ENCODE data around the gene NUP93. TPM values are rescaled to one million over a fixed set of nuclear protein-coding genes. Genes with fewer than 3 reads are reported as not detected.

The NUP93 gene
- polyA plus RNA-seq, 1 experiment, result 61.2 TPM

DNA sequence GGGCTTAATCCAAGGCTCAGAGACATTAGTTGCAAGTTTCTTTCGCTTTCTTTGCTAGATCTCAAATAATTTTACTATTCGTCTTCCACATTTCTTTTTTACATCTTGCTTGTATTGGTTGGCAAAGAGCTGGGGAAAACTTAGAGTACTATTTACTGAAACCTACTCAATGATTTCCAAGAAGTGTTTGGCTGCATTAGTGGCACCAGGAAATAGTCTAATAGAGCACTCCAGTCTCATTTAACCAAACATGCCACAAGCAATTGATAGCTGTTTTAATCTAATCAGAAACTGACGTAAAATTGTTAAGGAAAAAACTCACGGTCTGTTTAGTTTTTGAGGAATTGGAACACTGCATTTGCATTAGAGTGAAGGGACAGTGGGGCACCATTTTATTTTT is 29.0 kb downstream of the NUP93 start:
- no peak for DNase-seq (ENCODE audit: low read depth)
- Histone ChIP-seq H3K4me3 (ENCODE audit: low read depth, low read length) (no peak overlapping the region), H3K36me3 (ENCODE audit: control insufficient read depth, insufficient read depth, low read length) (peaks cover 2% of the 10 kb centered on the region; the same call in 1 of the 2 replicates), H3K27me3 (ENCODE audit: control insufficient read depth, insufficient read depth, low read length) (no peaks in the 10 kb centered on the region)
- TF ChIP-seq, protein P1, sequence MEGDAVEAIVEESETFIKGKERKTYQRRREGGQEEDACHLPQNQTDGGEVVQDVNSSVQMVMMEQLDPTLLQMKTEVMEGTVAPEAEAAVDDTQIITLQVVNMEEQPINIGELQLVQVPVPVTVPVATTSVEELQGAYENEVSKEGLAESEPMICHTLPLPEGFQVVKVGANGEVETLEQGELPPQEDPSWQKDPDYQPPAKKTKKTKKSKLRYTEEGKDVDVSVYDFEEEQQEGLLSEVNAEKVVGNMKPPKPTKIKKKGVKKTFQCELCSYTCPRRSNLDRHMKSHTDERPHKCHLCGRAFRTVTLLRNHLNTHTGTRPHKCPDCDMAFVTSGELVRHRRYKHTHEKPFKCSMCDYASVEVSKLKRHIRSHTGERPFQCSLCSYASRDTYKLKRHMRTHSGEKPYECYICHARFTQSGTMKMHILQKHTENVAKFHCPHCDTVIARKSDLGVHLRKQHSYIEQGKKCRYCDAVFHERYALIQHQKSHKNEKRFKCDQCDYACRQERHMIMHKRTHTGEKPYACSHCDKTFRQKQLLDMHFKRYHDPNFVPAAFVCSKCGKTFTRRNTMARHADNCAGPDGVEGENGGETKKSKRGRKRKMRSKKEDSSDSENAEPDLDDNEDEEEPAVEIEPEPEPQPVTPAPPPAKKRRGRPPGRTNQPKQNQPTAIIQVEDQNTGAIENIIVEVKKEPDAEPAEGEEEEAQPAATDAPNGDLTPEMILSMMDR (IDR thresholded peaks at IDR 0.05; ENCODE audit: insufficient read depth, low read depth, low read length), result no peak
- CTCF ChIA-PET, result no interaction called here
- POLR2A ChIA-PET, result no interaction called here

DNA sequence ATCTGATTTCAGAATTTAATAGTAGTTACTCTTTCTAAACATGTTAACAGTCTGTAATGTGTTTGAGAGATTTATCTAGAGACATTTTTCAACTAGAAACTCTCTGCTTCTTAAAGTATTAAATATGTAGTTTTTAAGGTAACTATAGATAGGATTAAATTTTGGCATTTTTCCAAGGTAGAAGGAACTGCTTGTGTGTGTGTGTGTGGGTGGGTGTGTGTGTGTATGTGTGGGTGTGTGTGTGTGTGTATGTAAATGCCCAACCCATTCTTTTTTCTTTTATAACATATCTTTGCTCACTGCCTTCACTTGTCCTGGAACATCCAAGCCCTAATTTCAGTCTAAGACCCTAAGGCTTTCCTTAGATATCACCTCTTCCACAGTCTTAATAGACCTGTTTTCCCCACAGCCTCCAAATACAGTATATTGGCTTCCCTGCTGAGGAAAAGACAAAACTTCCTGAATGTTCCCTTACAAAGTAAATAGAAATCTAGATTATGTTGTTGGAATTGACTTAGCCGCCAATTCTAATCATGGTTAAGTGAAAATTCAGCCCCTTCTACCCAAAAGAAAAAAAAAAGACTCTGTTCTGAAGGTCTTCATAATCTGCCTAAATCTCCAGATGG is 33.5 kb downstream of the NUP93 start:
- DNase-seq (ENCODE audit: low read depth), result no peak
- no peak overlapping the region for H3K4me3 ChIP-seq (ENCODE audit: low read depth, low read length)
- peaks cover 2% of the 10 kb centered on the region; the same call in 1 of the 2 replicates for H3K36me3 ChIP-seq (ENCODE audit: control insufficient read depth, insufficient read depth, low read length)
- TF ChIP-seq, protein P1 (IDR thresholded peaks at IDR 0.05; ENCODE audit: insufficient read depth, low read depth, low read length), result no peak
- CTCF ChIA-PET, result no interaction called here
- no peaks in the 10 kb centered on the region for H3K27me3 ChIP-seq (ENCODE audit: control insufficient read depth, insufficient read depth, low read length)
- POLR2A ChIA-PET, result no interaction called here

DNA sequence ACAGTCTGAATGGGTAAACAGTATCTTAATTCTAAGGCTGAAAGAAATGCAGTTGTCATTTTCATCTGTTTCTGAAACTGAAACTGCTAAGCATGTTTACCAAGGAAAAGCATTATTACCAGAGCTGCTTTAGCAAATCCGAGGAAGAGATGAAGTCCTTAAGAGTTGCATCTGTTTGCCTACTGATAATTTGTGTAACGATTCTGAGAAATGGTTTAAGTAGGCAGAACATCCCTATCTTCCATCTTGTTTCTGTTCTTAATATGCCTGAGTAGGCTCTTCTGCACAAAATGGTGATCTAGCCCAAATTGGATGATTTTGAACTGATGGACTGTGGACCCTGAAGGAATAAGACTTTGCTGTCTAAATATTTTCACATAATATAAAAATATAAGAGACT is 34.9 kb downstream of the NUP93 start:
- POLR2A ChIA-PET, result no interaction called here
- TF ChIP-seq, protein P1 (IDR thresholded peaks at IDR 0.05; ENCODE audit: insufficient read depth, low read depth, low read length), result no peak
- DNase-seq (ENCODE audit: low read depth), result no peak
- H3K27me3 ChIP-seq (ENCODE audit: control insufficient read depth, insufficient read depth, low read length), result no peaks in the 10 kb centered on the region
- peaks cover 2% of the 10 kb centered on the region; the same call in 1 of the 2 replicates for H3K36me3 ChIP-seq (ENCODE audit: control insufficient read depth, insufficient read depth, low read length)
- H3K4me3 ChIP-seq (ENCODE audit: low read depth, low read length), result no peak overlapping the region
- CTCF ChIA-PET, result no interaction called here

DNA sequence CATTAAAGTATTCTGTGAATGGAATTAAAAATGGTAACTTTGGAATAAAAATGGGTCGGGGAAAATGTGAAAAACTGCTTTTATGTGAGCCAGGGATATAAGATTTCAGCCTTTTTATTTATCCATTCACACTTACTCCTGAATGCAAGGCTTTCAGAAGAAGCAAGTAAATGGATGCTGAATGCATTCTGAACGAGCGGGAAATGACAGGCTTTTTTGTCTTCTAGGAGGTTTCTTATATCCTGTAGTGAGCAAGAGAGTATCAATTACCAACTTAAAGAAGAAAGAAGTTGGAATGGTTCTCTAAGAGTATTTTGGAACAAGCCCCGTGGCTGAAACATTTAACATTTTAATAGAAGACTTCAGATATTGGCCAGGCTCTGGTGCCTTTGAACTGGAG is 36.0 kb downstream of the NUP93 start:
- CTCF ChIA-PET, result no interaction called here
- POLR2A ChIA-PET, result no interaction called here

DNA sequence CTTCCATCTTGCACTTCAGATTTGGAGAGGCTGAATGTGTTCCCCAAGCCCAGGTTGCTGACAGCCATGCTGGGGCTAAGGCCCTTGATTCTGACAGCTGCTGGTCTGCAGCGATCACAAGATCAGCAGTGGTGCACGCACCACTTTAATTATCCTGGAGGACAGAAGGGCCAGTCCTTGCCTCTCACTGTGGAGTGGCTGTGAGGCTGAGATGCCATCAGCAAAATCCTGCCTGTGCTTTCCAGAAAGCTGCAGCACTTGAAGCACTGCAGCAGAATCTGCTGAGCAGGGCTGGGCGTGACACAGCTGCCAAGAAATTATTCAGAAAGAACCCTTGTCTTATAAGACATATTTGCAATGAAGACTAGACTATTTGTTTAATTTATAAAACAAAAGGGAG is 37.1 kb downstream of the NUP93 start:
- no peaks in the 10 kb centered on the region for H3K27me3 ChIP-seq (ENCODE audit: control insufficient read depth, insufficient read depth, low read length)
- DNase-seq (ENCODE audit: low read depth), result no peak
- no peak overlapping the region for H3K4me3 ChIP-seq (ENCODE audit: low read depth, low read length)
- TF ChIP-seq, protein P1 (IDR thresholded peaks at IDR 0.05; ENCODE audit: insufficient read depth, low read depth, low read length), result no peak
- CTCF ChIA-PET, result interaction anchor here (0.8 to 1.1 kb wide), 2 partner anchors 10 to 22 kb away, joined by 3 to 4 read pairs; no protein-coding TSS in a partner anchor
- POLR2A ChIA-PET, result interaction anchor here (1.1 kb wide), 1 partner anchor 159 kb away, joined by 5 read pairs; the partner anchor contains the start of gene MT2A
- H3K36me3 ChIP-seq (ENCODE audit: control insufficient read depth, insufficient read depth, low read length), result no peaks in the 10 kb centered on the region

More for the DNA sequence above, 36.0 kb downstream of the NUP93 start:
- no peak for DNase-seq (ENCODE audit: low read depth)
- TF ChIP-seq, protein P1 (IDR thresholded peaks at IDR 0.05; ENCODE audit: insufficient read depth, low read depth, low read length), result no peak
- H3K4me3 ChIP-seq (ENCODE audit: low read depth, low read length), result no peak overlapping the region
- no peaks in the 10 kb centered on the region for H3K27me3 ChIP-seq (ENCODE audit: control insufficient read depth, insufficient read depth, low read length)
- H3K36me3 ChIP-seq (ENCODE audit: control insufficient read depth, insufficient read depth, low read length), result no peaks in the 10 kb centered on the region

Data from BJ (cell line).